Erythroblast (primary cell): ENCODE results near the gene RNPEPL1.

Experiments used
- GATA1 ChIP-seq: IDR thresholded peaks from 2 replicates; pipeline ENCODE4 v1.6.1; 2011; ENCODE audit warnings: low read depth, mild to moderate bottlenecking, control low read depth, low read length, moderate library complexity
- POLR2A ChIP-seq: IDR thresholded peaks from 2 replicates; pipeline ENCODE4 v1.6.1; 2011; ENCODE audit warnings: mild to moderate bottlenecking, low read length

GRCh38 chr2:240558236-240558761 is 10.0 kb upstream of the RNPEPL1 start:
- TF ChIP-seq POLR2A (peak; percentile 5), GATA1 (no peak)
